Muscle layer of duodenum (tissue), 2 donors: Measurements from ENCODE around the gene FAM20C.

Experiments used
- H3K27ac ChIP-seq: one replicate; pipeline ENCODE4 v1.7.0; 2013; ENCODE audit warnings: mild to moderate bottlenecking, low read length
- H3K27me3 ChIP-seq: one replicate; pipeline ENCODE4 v1.7.0; 2013; ENCODE audit warnings: low read depth, mild to moderate bottlenecking, control low read depth, low read length
- H3K36me3 ChIP-seq, 2 donors: one replicate each; pipeline ENCODE4 v1.7.0; 2013; ENCODE audit warnings: low read length in 2 of 2, control low read depth in 1 of 2, mild to moderate bottlenecking in 1 of 2; ENCODE audit not compliant: insufficient read depth in 2 of 2, control insufficient read depth in 1 of 2
- H3K4me1 ChIP-seq, 2 donors: one replicate each; pipeline ENCODE4 v1.7.0; 2013; ENCODE audit warnings: low read length in 2 of 2, mild to moderate bottlenecking in 2 of 2, control low read depth in 1 of 2, moderate library complexity in 1 of 2; ENCODE audit not compliant: insufficient read depth in 2 of 2, control insufficient read depth in 1 of 2
- H3K4me3 ChIP-seq, 2 donors: one replicate each; pipeline ENCODE4 v1.7.0; 2013; ENCODE audit warnings: low read length in 2 of 2, low read depth in 1 of 2, mild to moderate bottlenecking in 1 of 2
- H3K9me3 ChIP-seq, 2 donors: one replicate each; pipeline ENCODE4 v1.7.0; 2013; ENCODE audit warnings: low read length in 2 of 2, control low read depth in 1 of 2, mild to moderate bottlenecking in 1 of 2; ENCODE audit not compliant: control insufficient read depth in 1 of 2
- donor health status: healthy.

Gene FAM20C

DNA sequence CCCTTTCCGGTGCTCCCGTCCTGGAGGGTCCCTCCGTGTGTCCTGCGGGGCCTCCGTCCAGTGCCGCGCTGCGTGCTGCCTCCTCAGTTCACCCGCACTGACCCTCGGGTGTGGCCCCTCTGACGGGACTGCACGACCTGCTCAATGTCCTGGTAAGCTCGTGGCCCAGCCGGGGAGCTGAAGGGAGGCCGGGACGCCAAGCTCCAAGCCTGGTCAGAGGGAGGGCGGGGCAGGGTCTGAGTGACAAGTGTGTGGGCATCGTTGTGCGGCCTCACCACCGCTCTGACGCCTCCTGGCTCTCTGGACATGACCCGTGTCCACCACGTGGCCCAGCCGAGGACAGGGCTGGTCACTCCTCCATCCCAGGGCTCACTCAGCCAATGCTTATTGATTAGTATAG lies 25.9 kb downstream of the FAM20C start:
- Histone ChIP-seq H3K9me3 (no peaks in the 10 kb centered on the region), H3K4me1 (peaks cover 0 to 30% of the 10 kb centered on the region in 2 donors), H3K4me3 (no peak overlapping the region), H3K27ac (no peak overlapping the region), H3K36me3 (peaks cover 7 to 8% of the 10 kb centered on the region in 2 donors), H3K27me3 (no peaks in the 10 kb centered on the region)

DNA sequence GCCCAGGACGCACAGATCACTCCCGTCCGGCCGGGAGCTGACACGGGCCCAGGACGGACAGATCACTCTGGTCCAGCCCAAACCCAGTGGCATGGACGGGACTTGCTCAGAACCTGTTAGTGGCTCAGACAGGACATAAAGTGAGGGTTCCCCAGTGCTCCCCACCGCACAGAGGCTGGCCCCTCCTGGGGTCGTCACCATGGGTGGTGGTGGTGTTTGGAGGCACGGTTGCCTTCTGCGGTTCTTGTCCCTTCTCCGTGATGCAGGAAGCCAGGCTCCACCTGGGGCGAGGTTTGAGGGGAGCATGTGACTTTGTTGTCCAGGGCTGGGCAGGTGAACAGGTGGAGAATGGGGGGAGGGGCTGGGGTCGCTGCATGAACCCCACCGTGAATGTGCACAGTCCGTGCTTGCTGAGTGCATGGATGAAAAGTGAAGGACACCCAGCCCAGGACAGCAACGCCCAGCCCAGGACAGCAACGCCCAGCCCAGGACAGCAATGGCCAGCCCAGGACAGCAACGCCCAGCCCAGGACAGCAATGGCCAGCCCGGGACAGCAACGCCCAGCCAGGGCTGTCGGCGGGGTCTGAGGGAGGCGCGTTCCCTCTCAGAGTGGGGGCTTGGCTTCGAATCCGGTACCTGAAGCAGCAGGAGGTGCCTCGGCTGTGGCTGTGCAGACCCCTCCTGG lies 26.7 kb downstream of the FAM20C start:
- Histone ChIP-seq H3K4me3 (no peak overlapping the region), H3K27ac (no peak overlapping the region), H3K4me1 (peaks cover 0 to 30% of the 10 kb centered on the region in 2 donors)

DNA sequence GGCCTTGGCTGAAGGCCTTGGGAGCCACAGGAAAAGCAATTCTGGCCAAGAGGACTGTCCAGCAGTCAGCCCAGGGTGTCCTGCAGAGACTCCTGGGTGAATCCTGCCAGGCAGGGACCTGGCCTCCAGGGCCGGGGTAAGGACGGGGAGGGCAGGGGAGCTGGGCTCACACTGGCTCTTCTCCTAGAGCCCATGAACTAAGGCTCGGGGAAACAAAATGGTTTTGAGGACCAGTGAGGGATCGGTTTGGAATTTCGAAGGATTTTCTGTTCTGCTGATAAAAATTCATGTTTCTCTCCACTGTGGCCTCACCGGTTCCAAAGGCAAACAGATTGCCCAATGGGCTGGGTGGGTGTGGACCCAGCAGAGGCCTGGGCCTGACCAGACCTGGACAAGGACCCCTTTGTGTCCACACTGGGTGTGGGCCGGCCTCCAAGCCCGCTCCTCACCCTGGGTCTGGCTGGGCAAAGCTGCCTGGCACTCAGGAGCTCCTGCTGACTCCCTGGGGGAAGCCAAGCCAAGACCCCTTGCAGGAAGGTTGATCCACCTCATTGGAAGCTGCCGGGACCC lies 27.3 kb downstream of the FAM20C start:
- peaks cover 0 to 25% of the 10 kb centered on the region in 2 donors for H3K4me1 ChIP-seq
- no peaks in the 10 kb centered on the region for H3K9me3 ChIP-seq
- no peaks in the 10 kb centered on the region for H3K27me3 ChIP-seq
- peaks cover 3 to 10% of the 10 kb centered on the region in 2 donors for H3K36me3 ChIP-seq
- H3K27ac ChIP-seq: no peak overlapping the region
- H3K4me3 ChIP-seq: no peak overlapping the region

More for the DNA sequence above, 26.7 kb downstream of the FAM20C start:
- Histone ChIP-seq H3K36me3 (peaks cover 3 to 10% of the 10 kb centered on the region in 2 donors), H3K9me3 (no peaks in the 10 kb centered on the region), H3K27me3 (no peaks in the 10 kb centered on the region)

DNA sequence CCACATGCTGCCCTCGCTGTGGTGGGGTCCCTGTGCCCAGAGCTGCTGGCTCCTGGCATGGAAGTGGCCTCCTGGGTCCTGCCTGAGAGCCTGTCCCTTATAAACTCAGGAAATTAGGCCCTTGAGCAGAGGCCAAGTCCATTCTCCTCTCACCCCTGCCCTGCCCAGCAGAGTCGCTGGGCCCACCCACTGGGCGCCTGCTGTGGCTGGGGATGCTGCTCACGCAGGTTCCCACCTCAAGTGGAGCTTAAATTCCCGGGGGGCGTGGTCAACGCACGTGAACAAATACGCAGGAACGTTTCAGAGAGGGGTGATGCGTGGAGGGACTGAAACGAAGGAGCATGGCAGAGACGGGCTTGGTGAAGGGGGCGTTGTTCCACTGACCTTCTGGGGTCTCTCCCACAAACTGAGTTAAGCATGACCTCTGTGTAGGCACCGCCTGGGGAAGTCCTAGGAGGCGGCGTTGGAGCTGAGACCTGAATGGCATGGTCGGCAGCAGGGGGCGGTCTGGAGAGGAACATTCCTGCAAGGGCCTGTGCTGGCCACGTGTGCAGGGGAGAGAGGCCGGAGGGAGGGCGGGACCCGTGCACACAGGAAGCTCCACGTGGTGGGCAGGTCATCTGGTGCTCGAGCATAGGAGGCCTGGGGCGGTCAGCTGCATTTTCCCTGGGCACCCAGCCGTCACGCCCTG lies 27.9 kb downstream of the FAM20C start:
- Histone ChIP-seq H3K27me3 (no peaks in the 10 kb centered on the region), H3K27ac (no peak overlapping the region), H3K4me1 (peaks cover 0 to 21% of the 10 kb centered on the region in 2 donors), H3K4me3 (no peak overlapping the region), H3K36me3 (peaks cover 3 to 10% of the 10 kb centered on the region in 2 donors), H3K9me3 (no peaks in the 10 kb centered on the region)

DNA sequence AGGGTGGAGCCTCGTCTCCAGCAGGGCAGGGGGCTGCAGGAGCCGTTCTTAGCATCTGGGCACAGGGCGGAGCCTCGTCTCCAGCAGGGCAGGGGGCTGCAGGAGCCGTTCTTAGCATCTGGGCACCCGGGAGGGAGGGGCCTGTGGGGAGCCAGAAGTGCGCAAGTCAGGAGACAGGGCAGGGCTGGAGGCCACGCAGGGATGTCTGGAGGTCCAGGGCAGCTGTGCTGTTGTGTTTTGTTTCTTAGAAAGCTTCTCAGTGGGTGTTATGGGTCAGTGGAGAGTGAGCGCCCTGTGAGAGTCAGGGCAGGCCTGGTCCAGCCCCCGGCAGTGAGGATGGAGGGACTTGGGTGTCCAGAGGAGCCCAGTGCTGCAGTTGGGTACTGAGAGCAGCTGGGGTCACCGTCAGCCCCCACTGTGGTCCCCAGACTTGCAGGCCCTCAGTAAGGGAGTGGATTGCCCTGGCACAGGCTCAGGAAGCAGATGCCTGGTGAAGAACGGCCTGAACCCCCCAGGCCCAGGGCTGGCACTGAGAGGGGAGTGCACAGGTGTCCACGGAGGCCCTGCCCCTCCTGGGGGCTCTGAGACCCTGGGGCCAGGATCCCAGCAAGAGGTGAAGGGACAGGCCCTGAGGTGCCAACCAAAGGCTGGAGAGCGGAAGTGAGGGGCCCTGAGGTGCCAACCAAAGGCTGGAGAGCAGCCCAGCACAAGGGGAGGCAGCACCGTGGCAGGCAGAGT lies 29.8 kb downstream of the FAM20C start:
- H3K36me3 ChIP-seq: peaks cover 7 to 10% of the 10 kb centered on the region in 2 donors
- peaks cover 0 to 18% of the 10 kb centered on the region in 2 donors for H3K4me1 ChIP-seq
- H3K4me3 ChIP-seq: no peak overlapping the region
- H3K9me3 ChIP-seq: no peaks in the 10 kb centered on the region
- no peaks in the 10 kb centered on the region for H3K27me3 ChIP-seq
- H3K27ac ChIP-seq: no peak overlapping the region

DNA sequence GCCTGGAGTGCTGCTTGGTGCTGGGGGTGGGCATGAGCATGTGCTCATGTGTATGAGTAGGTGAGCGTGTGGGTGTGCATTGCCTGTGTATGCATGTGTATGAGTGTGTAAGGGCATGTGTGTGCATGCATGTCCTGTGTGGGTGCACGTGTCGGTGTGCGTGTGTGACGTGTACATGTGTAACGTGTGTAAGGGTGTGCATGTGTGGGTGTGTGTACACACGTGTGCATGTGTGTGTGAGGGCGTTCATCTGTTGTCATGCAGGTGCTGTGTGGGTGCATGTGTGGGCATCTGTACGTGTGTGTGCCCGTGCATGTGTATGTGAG lies 30.3 kb downstream of the FAM20C start:
- Histone ChIP-seq H3K4me1 (peaks cover 0 to 14% of the 10 kb centered on the region in 2 donors), H3K4me3 (no peak overlapping the region), H3K9me3 (no peaks in the 10 kb centered on the region), H3K27me3 (no peaks in the 10 kb centered on the region), H3K36me3 (peaks cover 7 to 10% of the 10 kb centered on the region in 2 donors), H3K27ac (no peak overlapping the region)

DNA sequence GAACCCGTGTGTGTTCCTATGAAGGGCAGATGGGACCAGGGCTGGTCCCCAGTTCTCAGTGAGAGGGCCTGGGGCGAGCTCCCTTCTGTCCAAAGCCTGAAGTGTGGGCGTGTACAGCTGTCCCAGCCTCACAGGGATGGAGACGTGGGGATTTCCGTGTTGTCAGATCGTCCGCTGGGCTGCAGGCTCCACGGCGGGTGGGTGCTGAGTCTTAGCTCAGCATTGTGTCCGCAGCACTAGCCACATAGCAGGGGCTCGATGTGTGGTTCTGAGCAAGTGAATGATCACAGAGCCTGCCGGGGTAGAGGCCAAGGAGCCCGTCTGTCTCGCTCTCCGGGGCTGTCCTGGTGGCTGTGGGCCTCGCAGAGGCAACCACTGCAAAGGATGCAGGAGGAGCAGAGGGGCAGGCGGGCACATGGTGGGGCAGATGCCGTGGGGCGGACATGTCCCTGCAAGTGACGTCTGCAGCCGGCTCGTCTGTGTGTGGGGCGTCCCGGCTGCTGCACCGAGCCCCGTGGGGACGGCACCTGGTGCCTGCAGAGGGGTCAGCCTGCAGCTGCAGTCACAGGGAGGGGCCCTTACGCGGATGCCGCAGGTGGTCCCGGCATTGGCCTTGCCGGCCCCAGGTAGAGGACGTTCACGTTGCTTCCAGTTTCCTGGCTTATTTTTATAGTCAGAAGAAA lies 30.9 kb downstream of the FAM20C start:
- no peaks in the 10 kb centered on the region for H3K9me3 ChIP-seq
- peaks cover 7 to 10% of the 10 kb centered on the region in 2 donors for H3K36me3 ChIP-seq
- no peaks in the 10 kb centered on the region for H3K27me3 ChIP-seq
- no peak overlapping the region for H3K4me3 ChIP-seq
- peaks cover 3 to 14% of the 10 kb centered on the region in 2 donors for H3K4me1 ChIP-seq
- no peak overlapping the region for H3K27ac ChIP-seq

DNA sequence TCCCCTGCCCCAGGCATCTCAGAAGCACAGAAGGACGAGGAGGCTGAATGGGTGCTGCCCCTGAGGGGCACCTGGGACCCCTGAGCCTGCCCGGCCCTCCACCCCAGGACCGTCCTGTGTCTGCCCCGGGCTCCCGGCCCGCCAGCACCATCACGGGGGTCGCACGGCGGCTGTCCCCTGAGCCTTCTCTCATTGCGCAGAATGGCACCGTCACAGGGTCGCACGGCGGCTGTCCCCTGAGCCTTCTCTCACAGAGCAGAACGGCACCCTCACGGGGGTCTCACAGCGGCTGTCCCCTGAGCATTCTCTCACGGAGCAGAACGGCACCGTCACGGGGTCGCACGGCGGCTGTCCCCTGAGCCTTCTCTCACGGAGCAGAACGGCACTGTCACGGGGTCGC lies 31.5 kb downstream of the FAM20C start:
- Histone ChIP-seq H3K4me1 (peaks cover 6 to 14% of the 10 kb centered on the region in 2 donors), H3K36me3 (peaks cover 7 to 10% of the 10 kb centered on the region in 2 donors), H3K4me3 (no peak overlapping the region), H3K27ac (no peak overlapping the region), H3K27me3 (no peaks in the 10 kb centered on the region), H3K9me3 (no peaks in the 10 kb centered on the region)

DNA sequence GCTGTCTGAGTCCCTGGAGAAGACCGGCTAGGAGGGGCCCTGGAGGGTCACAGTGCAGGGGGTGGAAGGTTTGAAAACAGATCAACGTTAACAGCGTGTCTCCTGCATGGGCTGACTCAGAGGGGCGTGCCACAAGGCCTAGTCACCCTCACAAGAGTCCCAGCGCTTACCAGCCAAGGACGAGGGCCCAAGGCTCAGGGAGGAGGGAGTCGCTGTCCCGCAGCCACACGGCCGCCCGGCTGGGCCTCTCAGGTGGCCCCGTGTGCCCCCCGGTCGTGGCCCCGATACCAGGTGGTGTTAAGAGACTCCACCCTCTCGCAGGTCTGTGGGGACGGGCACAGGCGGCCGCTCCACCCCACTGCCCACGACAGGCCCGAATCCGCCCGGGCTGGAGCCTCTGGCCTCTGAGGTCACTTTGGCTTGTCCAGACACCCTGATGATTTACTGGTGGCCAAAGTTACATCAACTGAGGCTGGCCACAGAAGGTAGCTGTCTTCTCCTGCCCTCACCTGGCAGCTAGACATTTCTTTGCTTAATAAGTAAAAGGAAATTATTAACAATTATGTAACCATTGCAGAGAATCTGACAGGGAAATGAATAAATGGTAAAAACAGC lies 34.0 kb downstream of the FAM20C start:
- Histone ChIP-seq H3K36me3 (peaks cover 3 to 4% of the 10 kb centered on the region in 2 donors), H3K27ac (no peak overlapping the region), H3K9me3 (no peaks in the 10 kb centered on the region), H3K4me1 (peaks cover 0 to 6% of the 10 kb centered on the region in 2 donors), H3K4me3 (no peak overlapping the region), H3K27me3 (no peaks in the 10 kb centered on the region)

DNA sequence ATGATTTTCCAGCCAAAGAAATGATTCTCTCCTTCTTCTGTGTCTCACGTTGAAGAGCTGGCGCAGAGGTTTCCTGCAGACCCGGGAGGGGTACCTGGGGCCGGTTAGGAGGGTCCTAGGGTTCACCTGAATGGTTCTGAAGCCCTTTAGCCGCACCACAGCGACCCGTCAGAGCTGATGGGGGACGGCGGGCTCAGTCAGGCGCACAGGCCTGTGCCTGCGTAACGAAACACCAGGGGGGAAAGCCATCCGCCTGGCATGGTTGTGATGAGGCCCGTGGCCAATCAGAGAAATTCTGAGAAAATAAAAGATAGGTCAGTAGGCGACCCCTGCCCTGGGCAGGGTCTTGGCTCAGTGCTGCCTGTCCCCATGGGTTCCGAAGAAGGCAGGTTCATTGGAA lies 35.6 kb downstream of the FAM20C start:
- Histone ChIP-seq H3K4me3 (peak overlapping the region in 1 of 2 donors; percentile 19), H3K9me3 (no peaks in the 10 kb centered on the region), H3K27me3 (no peaks in the 10 kb centered on the region), H3K27ac (peak overlapping the region; percentile 85), H3K36me3 (peaks cover 3 to 4% of the 10 kb centered on the region in 2 donors), H3K4me1 (peaks cover 6 to 13% of the 10 kb centered on the region in 2 donors)
